ENCODE results near the gene ZNF536.

ZNF536 gene

DNA sequence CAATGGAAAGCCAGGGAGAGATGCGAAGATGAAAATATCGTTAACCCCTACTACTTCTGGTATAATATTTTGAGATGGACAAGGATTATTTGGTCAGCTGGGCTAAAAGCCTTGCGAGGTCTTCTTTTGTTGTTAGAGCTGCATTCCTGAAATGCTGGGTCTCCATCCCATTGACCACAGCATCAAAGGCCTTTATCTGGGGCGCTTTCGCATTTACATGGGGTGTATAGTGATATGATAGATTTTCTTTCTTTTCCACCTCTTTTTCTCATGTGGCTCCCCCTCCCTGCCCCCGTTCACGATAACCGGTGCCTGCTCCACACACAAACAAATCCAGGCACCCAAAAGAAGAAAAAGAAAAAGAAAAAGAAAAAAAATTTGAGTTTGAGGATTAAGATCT is 77.5 kb downstream of the ZNF536 start:
- no peak for DNase-seq (ENCODE audit: low spot score)
- TF ChIP-seq, protein P1, sequence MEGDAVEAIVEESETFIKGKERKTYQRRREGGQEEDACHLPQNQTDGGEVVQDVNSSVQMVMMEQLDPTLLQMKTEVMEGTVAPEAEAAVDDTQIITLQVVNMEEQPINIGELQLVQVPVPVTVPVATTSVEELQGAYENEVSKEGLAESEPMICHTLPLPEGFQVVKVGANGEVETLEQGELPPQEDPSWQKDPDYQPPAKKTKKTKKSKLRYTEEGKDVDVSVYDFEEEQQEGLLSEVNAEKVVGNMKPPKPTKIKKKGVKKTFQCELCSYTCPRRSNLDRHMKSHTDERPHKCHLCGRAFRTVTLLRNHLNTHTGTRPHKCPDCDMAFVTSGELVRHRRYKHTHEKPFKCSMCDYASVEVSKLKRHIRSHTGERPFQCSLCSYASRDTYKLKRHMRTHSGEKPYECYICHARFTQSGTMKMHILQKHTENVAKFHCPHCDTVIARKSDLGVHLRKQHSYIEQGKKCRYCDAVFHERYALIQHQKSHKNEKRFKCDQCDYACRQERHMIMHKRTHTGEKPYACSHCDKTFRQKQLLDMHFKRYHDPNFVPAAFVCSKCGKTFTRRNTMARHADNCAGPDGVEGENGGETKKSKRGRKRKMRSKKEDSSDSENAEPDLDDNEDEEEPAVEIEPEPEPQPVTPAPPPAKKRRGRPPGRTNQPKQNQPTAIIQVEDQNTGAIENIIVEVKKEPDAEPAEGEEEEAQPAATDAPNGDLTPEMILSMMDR (IDR thresholded peaks at IDR 0.05; ENCODE audit: extremely low read depth, missing control alignments), result no peak

DNA sequence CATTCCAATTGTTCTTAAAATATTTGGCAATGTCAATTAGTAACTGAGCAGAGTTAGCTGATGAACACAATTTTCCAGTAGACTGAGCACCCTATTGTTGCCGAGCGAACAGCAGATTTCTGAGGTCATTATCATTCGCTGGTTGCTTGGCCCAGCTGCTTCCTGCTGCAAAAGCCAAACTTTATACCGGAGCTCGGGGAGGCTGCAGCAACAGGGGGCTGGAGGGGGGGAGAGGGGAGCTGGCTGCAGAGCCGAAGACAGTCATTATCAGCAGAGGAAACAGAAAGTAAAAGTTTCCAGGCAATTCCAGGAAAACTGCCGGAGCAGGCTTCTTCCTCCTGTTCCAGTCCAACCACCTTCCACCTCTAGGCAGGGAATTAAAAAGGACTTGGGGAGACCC is 77.9 kb downstream of the ZNF536 start:
- TF ChIP-seq, protein P1 (IDR thresholded peaks at IDR 0.05; ENCODE audit: extremely low read depth, missing control alignments), result no peak
- DNase-seq (ENCODE audit: low spot score), result no peak

DNA sequence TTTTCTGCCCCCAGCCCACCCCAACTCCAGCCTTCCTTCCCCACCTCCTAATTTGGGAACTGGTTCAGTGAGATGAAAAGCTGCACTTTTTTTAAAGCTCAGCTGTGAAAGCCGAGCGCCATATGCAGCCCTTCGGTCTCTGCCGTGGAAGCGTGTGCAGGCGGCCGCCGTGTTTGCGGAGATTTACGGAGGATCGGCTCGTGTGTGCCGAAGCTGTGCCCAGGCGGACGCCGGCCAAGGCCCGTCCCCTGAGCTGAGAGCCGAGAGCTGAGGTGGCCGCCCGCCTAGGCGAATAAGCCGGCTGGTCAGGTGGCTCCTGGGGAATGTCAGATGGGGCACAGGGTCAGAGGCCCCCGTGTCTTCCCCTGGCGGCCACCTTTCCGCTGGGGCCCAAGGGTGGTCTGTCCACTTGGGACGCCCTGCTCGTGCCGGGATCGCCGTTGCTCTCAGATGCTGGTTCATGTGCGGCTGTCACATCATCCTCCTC is 78.7 kb downstream of the ZNF536 start:
- no peak for DNase-seq (ENCODE audit: low spot score)
- TF ChIP-seq, protein P1 (IDR thresholded peaks at IDR 0.05; ENCODE audit: extremely low read depth, missing control alignments), result no peak

DNA sequence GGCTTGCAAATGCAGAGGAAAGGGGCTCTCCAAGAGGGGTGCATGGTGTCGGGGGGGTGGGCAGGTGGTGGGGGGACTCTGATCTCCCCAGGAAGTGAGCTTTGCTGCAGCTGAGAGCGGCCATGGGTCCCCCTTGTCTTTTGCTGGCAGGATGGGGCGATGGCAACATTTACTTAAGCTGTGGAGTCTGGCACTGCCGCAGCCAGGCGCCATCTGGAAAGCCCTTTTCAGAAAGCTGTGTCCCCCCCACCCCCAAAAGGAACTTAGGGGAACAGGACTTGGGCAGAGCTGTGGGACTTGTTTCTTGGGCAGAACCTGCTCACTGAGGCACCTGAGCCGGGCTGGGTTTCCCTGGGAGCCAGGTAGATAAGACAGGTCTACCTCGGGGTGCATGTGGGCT is 80.7 kb downstream of the ZNF536 start:
- no peak for DNase-seq (ENCODE audit: low spot score)
- TF ChIP-seq, protein P1 (IDR thresholded peaks at IDR 0.05; ENCODE audit: extremely low read depth, missing control alignments), result no peak

DNA sequence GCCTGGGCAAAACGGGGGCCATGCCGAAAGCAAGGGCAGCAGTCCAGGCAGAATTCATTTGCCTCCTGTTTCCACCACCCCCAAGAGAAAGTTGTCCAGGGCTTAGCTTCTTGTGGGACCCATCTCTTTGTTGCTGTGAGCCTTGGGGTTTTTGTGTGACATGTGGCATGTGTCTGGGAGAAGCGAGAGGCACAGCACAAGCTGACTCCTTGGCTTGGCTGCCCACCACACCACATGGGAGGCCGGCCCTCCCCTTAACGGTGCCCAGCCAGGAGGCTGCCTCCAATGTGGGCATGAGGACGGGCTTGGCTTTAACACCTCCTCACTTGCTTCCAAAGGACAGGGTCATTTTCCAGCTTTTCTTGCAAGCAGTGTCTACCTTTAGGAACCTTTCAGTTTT is 81.6 kb downstream of the ZNF536 start:
- DNase-seq (ENCODE audit: low spot score), result no peak
- TF ChIP-seq, protein P1 (IDR thresholded peaks at IDR 0.05; ENCODE audit: extremely low read depth, missing control alignments), result no peak

DNA sequence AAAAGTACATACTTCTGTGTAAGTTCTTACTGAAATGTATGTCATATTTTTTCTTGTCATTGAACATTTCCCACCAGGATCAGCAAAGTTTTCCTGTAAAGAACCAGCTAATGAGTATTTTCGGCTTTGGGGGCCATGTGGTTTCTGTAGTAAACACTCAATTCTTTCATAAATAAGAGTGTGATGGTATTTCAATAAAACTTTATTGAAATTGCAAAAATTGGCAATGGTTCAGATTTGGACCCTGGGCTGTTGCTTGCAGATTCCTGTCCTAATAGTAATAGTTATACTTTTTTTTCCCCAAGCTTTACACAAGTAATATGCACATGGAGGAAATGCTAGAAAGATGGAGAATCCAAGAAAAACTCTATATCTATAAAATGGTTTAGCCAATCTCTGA is 83.7 kb downstream of the ZNF536 start:
- no peak for DNase-seq (ENCODE audit: low spot score)
- TF ChIP-seq, protein P1 (IDR thresholded peaks at IDR 0.05; ENCODE audit: extremely low read depth, missing control alignments), result no peak

DNA sequence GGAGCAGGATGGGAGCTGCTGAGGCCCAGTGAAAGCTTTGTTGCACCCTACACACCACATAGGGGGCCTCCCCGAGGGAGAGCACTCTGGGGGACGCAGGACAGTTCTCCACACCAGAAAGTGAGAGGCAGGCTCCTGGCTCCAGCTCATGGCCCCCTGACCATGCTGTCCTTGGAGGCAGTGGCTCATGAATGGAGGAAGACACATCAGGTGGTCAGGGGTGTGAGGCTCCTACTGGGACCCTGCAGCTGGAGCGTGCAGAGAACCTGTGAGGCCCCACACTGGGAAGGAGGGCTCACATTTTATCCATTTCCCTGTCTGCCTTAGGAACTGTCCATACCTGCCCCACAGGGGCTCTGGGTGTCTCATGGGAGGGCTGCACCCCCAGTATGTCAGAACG is 85.3 kb downstream of the ZNF536 start:
- TF ChIP-seq, protein P1 (IDR thresholded peaks at IDR 0.05; ENCODE audit: extremely low read depth, missing control alignments), result no peak
- no peak for DNase-seq (ENCODE audit: low spot score)

Data from GM20000 (cell line).